GM19397 (cell line): ENCODE results near the gene RPH3AL.

Source experiments
- ATAC-seq: cut with Tn5 transposase; IDR thresholded peaks from one replicate; pipeline ENCODE4 v1.9.1; 2021; ENCODE audit warnings: mild to moderate bottlenecking, moderate library complexity; ENCODE audit not compliant: unreplicated experiment

Gene RPH3AL

DNA sequence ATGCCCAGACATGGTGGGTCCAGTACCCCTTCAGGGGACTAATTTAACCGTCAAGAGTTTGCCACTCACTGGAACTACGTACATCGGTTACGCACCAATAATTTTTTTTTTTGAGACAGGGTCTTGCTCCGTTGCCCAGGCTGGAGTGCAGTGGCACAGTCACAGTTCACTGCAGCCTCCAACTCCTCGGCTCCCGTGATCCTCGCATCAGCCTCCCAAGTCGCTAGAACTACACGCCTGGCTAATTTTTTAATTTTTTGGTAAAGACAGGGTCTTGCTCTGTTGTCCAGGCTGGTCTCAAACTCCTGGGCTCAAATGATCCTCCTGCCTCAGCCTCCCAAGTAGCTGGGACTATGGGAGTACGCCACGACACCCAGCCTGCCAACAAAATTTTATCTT, 15.6 kb downstream of the RPH3AL start:
- no peak for ATAC-seq

DNA sequence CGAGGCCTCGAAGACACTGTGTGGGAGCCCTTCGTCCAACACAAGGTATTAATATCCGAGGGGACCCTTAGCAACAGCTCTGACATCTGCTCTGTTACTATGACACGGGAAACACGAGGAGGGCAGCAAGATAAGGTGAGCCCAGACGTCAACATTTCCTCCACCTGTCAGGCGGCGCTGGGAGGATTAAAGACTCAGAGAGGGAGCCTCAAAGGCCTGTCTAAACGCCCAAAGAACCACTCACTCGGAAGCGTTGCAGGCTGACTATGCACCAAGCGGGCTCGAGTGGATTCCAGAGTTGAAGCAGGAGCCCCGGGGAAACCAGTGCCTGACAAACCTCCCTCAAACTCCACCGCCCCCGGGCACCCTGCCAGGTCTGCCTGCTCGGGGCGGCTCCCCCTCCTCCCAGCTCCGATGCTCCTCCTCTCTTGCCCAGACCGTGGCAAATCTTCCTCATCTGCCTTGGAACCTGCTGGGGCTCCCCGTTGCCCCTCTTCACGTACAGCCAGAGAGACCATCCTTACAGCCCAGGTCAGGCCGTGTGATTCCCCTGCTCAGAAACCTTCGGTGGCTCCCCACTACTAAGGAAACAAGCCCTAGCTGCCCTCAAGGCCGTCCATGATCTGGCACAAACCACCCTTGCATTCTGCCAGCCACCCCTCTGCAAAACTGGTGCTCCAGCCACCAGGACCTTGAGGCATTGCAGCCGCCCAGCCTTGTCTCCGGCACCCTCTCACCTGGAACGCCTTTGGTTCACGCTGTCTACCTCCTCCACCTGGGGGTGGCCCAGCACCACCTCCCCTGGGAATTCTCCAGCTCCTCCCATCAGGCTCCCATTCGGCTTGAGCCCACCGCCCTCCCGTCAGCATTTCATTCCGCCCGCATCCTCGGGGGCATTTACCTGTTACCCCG, 16.2 kb downstream of the RPH3AL start:
- no peak for ATAC-seq

DNA sequence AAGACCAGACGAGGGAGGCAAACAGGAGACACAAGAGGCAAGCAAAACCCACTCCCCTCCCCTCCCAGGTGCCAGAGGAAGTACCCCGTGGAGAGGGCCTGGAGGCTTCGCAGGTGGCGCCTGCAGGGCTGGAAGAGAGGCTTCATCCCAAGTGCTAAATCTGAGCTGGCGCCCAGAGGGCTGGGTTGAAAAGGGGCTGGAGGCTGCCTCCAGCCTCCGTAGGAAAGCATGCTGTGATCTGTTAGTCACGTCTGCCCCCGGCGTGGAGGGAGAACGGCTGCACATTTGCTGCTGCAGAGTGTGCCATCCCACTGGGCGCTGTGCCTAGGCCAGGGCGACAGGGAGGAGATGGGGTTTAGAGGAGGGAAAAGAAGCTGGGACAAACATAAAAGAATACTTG, 16.9 kb downstream of the RPH3AL start:
- no peak for ATAC-seq

DNA sequence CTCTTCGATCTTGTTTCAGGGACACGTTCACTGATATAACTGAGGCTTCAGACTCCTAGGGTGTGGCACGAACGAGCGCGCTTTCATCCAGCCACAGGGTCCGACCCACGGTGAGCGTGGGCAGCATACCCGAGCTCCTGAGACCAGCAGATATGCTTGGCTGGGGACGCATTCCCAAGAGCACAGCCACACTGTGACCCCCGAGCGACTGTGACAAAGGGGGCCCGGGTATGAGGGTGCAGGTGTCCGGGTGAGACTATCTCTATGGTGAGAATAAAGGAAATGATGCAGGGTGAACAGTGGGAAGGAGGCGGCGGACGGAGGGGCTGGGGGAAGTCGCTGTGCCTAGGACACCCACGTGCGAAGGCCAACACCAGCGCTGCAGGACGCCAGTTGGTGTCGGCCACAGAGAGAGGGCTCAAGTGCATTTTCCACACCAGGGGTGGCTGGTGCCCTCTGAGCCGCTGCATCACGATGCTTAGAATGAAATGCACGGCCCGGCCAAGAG, 17.6 kb downstream of the RPH3AL start:
- ATAC-seq, result no peak

DNA sequence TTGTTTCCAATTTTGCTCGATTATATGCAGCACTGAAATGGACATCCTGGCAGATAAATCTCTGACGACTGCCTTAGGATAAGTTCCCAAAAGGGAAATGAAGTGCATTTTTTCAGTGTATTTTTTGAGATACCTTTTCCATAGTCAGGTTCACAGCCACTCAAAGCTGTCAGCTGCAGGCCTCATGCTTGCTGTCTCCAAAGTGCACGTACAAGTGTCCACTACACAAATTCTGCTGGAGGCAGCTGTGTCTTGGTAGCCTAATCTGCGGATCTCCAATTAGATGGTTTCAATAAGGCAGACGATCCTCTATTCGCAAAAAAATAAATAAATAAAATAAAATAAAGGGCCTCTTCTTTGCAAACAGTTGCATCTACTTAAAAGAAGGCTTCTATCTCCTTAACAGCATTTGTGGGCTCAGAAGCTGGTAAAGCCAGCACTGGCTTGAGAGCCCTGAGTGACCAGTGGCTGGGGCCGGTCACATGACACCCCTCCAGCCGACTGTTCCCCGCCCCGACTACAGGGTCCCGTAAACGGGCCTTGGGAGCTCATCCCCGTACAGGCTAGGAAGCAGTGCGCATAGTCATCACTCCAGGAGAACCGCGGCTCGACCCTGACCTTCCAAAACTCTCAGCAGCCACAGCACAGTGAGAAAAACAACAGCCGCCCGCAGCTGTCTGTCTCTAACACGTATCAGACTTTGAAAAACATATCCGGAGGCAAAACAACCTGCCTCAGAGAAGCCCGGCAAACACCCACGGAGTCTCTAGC, 18.8 kb downstream of the RPH3AL start:
- ATAC-seq, result no peak

DNA sequence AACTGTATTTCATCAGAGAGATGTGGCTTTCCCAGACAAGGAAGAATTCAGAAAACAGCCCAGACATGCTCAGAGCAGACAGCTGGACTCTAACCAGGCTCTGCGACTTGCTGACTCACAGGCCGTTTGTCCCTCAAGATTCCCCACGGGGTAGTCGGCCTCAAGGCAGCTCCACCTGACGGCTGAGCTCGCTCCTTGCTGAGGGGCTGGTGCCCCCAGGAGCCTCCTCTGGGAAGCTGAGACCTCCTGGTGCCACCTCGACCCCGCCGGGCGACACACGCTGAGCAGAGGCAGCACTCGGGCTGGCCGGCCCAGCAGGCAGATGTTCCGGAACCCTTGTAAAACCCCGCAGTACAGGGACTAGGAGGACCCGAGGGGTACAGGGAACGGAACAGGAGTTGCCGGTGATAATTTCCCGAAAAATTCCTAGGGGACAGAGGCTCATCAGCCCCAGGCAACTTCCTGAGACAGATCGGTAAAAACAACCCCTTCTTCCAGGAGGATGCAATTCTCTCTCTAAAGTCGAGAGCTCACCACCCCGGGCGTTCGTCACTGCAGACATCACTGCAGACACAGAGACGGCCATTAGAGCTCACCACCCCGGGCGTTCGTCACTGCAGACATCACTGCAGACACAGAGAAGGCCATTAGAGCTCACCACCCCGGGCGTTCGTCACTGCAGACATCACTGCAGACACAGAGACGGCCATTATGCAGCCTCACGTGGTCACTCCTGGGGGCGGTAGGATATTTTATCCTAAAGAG, 19.9 kb downstream of the RPH3AL start:
- no peak for ATAC-seq

DNA sequence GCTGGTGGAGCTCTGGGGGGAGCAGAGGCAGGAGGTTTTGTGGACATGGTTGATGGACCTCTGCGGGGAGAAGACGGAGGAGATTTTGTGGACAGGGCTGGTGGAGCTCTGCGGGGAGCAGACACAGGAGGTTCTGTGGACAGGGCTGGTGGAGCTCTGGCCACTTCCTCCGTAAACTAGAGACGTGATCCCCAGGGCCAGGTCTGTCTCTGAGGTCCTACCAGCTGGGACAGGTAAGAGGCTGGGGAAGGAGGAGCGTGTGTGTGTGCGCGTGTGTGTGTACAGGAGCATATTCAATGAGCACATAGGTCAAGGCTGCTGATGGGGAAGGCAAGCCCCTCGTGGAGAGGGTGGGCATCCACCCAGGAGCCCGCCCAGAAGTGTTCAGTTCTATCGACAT, 20.6 kb downstream of the RPH3AL start:
- ATAC-seq, result no peak

DNA sequence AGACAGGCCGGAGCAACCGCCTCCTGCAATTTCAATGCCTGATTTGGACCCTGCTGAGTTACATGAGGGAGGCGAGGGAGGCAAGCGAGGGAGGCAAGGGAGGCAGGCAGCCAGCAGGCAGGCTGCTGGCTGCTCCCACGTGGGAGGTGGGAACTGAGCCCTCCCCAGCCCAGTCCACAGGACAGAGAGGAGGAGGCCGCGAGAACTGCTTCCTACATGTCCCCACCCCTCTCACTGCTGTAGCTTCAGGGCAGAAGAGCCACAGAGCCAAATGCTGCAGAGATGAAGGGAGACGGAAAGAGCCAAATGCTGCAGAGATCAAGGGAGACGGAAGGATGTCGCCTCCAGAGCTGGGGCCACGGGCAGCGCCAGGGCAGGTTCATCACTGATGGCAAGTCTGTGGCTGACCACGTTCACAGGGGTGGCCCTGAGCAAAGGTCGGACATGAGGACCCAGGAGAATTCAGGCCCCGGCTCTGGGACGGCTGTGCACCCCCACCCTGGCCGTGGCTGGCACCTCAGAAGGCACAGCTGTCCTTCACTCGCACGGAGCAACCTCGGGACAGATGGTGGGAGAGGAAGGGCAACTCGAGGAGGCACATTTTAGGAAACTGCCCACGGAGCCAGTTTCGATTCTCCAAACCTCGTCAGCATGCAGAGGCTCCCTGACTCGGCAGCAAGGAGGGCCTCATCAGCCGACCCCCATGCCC, 21.5 kb downstream of the RPH3AL start:
- no peak for ATAC-seq

DNA sequence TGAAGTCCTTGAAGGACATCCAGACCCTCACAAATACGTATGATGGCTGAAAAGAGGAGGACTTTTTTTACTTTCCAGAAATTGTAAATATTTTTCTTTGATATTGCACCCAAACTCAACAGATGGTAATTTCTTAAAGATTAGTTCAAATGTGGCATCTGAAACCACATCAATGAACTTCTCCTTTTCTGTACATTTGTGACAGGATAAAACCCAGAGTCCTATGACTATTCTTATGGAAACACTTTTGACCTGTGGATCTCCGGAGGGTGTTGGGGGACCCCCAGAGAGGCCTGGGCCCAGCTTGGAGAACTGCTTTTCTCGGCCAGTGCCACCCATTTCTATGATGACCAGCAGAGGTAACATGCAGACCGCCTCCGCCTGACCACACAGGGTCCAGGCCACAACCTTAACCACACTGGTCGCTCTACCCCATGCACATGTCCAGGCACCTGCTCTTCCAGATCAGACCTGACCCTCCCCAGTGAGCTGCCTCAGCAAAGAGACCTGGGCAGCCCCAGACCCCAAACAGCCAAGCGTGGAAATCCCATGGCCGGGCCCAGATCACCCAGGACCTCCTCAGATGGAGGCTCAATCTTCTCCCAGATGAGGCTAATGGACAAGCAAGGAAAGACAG, 22.7 kb downstream of the RPH3AL start:
- no peak for ATAC-seq

DNA sequence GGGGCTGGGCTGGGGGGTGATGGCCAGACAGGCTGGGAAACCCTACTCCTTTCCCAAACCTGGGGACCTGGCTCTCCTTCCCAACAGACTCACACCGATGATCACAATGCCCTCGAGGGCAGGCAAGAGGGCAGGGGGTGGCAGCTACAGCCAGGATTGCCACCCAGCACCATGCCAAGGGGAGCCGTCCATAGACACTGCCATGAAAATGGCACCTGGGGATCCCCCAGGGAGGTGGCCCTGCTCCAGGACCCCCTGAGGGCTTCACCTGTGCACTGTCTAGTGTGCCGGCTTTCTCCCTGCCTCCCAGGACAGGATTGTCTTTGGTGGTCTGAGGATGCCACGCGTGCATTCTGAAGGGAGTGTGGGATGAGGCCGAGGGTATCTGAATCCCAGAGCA, 24.6 kb downstream of the RPH3AL start:
- no peak for ATAC-seq

DNA sequence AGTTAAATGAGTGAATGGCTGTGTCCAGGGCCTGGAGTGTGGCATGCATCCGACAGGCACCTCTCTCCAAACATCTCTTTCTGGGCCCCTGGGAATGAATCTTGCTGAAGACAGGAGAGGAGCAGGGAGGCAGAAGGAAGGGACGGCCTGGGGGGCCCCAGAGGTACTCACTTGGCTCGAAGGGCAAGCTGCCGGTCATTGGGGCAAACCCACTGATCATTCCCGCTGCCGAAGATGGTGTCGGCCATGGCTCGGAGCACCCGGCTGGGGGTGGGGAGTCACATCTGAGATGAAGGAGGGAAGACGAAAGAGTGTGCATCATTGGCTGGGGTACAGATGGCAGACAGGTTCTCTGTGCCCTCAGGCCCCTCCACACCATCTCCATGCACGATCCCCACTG, 25.3 kb downstream of the RPH3AL start:
- no peak for ATAC-seq

DNA sequence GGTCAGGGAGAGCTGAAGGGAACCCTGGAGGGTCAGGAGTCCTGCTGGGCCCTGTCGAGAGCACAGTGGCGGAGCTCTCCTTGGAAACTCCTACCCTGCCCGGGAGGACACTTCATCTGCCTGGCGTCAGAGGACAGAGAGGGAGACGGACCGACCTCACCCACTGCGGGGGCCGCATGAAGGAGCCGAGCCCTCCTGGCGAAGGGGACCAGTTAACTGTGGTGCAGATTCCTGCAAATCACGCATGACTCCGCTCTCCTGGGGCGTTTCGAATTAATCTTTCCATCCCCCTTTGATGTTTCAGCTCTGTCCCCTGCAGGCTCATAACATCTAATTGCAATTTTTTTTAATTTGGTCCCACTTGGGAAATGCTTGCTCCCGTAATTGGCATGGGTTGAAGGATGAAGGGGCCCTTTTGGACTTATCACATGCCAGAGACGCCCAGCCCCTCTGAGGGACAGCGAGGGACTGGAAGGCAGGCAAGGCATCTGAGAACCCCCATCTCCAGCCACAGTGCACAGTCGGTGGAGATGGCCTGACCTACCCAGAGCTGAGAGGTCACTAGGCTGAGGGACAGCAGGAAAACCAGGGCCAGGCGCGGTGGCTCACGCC, 26.5 kb downstream of the RPH3AL start:
- no peak for ATAC-seq

DNA sequence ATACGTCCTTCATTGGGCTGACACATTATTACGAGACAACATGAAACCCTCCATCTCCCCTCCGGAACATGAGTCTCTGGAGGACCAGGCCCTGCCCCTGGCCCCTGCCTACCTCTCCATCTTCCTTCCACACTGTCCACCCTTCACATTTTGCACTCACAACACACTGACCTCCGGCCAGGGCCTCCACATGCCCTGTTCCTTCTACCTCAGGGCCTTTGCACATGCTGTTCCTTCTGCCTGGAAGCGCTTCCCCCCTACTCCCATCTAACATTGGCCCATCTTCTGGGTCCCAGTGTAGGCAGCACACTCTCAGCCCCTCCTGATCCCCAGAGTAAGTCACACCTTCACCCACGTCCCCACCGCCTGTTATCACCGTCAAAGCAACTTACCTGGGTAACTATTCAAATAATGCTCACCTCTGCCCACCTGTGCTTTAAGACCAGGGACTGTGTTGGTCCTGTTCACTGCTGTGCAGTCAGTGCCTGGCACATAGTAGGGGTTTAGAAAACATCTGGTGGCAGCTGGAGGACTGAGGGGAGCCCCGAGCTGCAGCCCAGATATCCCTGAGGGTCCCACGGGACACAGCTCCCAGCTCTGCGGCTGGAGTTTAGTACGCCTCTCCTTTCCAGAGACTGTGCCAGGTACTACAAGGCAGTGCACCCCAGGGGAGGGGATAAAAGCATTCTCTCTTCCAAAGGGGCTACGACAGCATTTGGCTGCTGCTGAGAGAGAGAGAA, 27.2 kb downstream of the RPH3AL start:
- ATAC-seq, result no peak

DNA sequence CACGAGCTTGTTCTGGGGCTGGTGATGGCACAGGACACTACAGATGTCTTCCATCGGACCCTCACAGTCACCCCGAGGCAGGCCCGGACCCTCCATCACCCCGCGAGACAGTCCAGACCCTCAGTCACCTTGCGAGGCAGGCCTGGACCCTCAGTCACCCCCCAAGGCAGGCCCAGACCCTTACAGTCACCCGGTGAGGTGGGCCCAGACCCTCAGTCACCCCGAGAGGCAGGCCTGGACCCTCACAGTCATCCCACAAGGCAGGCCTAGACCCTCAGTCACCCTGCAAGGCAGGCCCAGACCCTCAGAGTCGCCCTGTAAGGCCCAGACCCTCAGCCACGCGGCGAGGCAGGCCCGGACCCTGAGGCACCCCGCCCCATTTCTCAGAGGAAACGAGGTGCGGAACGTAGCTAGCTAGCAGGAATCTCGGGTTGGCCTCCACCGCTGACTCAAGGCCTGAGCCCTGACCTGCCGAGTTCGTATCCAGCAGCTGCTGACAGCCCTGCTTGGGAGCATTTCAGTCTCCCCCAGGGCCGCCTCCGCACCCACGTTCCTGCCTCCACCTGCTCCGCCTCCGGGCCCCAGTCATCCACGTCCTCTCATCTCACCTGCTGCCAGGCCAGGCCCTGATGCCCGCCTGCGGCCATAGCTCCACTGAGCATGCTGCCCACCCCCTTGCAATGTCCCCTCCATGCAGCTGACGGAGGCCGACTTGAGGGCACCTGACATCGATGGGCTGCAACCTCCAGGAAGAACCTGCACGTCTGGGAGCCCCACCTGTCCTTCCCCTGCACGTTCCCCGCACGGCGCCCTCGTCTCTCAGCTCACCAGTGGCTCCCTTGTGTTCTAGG, 28.7 kb downstream of the RPH3AL start:
- ATAC-seq, result no peak

DNA sequence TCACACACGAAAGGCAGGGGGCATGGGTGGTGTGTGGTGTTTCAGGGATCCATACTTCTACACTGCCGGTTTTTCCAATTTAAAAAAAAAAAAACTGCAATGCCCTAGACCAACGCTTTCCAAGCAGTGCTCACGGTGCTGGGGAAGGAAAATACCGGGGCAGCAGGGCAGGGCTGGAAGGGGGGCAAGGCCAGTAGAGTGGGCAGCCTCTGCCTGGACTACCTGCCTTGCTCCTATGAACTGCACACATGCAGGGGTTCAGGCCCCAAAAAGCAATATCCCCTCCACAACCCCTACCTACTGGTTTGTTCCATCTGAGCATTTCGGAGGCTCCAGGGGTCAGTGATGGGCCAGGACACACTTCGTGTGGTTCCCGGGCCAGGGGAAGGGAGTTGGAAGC, 29.4 kb downstream of the RPH3AL start:
- ATAC-seq, result no peak

DNA sequence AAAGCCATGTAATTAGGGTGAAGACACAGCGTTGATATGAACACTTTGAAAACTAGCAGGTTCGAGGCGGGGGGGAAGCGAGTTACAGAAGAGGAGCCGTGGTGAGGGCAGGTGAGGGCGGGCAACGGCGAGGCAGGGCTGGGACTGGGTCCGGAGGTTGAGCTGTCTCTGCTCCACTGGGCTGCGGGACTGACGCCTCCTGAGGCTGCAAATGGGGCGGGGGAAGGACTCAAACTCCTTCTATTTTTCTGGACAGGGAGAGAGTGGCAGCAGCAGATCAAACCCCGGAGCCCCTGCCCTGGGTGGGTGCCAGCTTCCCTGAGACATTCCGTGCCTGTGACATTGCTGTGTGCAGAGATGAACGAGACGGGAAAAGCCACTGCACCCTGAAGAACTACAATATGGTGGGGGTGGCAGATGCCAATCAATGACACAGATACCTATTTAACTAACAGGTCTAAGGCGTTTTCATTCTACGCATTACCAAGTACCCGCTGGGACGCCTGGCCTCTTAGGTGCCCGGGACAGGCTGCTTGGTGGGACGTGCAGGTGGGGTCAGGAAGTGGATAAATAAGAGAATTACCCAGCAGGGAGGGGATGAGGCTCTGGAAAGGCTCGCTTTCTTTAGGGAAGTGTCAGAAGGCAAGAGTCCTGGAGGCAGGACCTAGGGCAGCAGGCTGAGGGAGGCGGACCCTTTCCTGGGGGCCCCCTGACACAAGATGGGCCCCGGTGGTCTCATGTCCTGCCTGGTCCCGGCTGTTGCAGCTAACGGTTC, 30.4 kb downstream of the RPH3AL start:
- no peak for ATAC-seq

DNA sequence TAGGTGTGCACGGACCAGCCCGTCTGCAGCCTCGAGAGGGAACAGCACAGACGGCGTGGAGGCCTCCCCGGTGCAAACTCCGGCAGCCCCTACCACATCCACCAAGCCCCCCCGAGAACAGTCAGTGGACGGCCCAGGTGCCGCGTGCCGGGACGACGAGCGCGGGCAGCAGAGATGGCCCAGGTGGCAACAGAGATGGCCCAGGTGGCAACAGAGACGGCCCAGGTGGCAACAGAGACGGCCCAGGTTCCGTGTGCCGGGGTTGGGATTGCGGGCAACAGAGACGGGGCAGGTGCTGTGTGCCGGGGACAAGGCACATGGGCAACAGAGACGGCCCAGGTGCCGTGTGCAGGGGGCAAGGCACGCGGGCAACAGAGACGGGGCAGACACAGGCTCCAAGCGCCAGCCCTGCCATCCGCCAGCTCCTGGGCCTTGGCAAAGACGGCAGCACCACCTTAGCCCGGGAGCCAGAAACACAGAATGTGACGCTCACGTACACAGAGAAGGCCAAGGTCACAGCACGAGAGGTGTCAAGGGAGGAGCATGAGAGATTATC, 31.1 kb downstream of the RPH3AL start:
- ATAC-seq, result no peak
